Stomach smooth muscle (tissue), 2 donors: ENCODE measurements around the gene PEX26.
A peak's percentile ranks its signal among the peaks of the same experiment; 100 is the strongest.
"Not testable (repeated sequence)": the region's sequence is repeated elsewhere in the genome, so short reads cannot be mapped to it uniquely, and the experiment has no call there.

ENCODE experiments used
- H3K27ac ChIP-seq: one replicate; pipeline ENCODE4 v1.7.0; 2013; ENCODE audit warnings: mild to moderate bottlenecking, low read length, inconsistent platforms
- H3K27me3 ChIP-seq, 2 donors: one replicate each; pipeline ENCODE4 v1.7.0; 2013; ENCODE audit warnings: low read length in 2 of 2; ENCODE audit not compliant: insufficient read depth in 2 of 2, control insufficient read depth in 1 of 2
- H3K36me3 ChIP-seq, 2 donors: one replicate each; pipeline ENCODE4 v1.7.0; 2013; ENCODE audit warnings: low read length in 2 of 2; ENCODE audit not compliant: control insufficient read depth in 2 of 2, insufficient read depth in 2 of 2
- H3K4me1 ChIP-seq: one replicate; pipeline ENCODE4 v1.7.0; 2013; ENCODE audit warnings: low read length; ENCODE audit not compliant: control insufficient read depth, insufficient read depth
- H3K4me3 ChIP-seq, 2 donors: one replicate each; pipeline ENCODE4 v1.7.0; 2013; ENCODE audit warnings: low read length in 2 of 2
- H3K9ac ChIP-seq, 2 donors: one replicate each; pipeline ENCODE4 v1.7.0; 2013; ENCODE audit warnings: low read length in 2 of 2, mild to moderate bottlenecking in 1 of 2
- H3K9me3 ChIP-seq, 2 donors: one replicate each; pipeline ENCODE4 v1.7.0; 2013; ENCODE audit warnings: low read length in 2 of 2; ENCODE audit not compliant: control insufficient read depth in 2 of 2
- donor health status: healthy.
- donor health status: Pancreatic carcinoma.

The PEX26 gene

GRCh38 chr22:18071968-18072310 lies 5.9 kb upstream of the PEX26 start:
- Histone ChIP-seq H3K27me3 (no peaks in the 10 kb centered on the region), H3K4me1 (peaks cover 36% of the 10 kb centered on the region), H3K27ac (no peak overlapping the region), H3K4me3 (no peak overlapping the region), H3K9ac (no peak overlapping the region), H3K36me3 (no peaks in the 10 kb centered on the region), H3K9me3 (no peaks in the 10 kb centered on the region)

GRCh38 chr22:18073467-18073866 lies 4.3 kb upstream of the PEX26 start:
- peaks cover 30% of the 10 kb centered on the region for H3K4me1 ChIP-seq
- no peak overlapping the region for H3K27ac ChIP-seq
- no peak overlapping the region for H3K4me3 ChIP-seq
- no peaks in the 10 kb centered on the region for H3K36me3 ChIP-seq
- peak overlapping the region in 1 of 2 donors; percentile 29 for H3K9ac ChIP-seq
- no peaks in the 10 kb centered on the region for H3K27me3 ChIP-seq
- H3K9me3 ChIP-seq = no peaks in the 10 kb centered on the region

- H3K9me3 ChIP-seq, H3K9ac ChIP-seq, H3K27me3 ChIP-seq, H3K4me3 ChIP-seq, H3K27ac ChIP-seq, H3K36me3 ChIP-seq: not testable (repeated sequence)
- H3K4me1 ChIP-seq = peaks cover 32% of the 10 kb centered on the region
Measured at GRCh38 chr22:18073927-18074326, 3.9 kb upstream of the PEX26 start.

- Histone ChIP-seq H3K9ac (peak overlapping the region; percentile 33 to 47), H3K4me1 (peaks cover 37% of the 10 kb centered on the region), H3K27me3 (no peaks in the 10 kb centered on the region), H3K9me3 (no peaks in the 10 kb centered on the region), H3K36me3 (peaks cover 2 to 4% of the 10 kb centered on the region in 2 donors), H3K27ac (peak overlapping the region; percentile 37), H3K4me3 (no peak overlapping the region)
Measured at GRCh38 chr22:18075101-18075719, 2.6 kb upstream of the PEX26 start.

GRCh38 chr22:18075720-18076497 lies 1.9 kb upstream of the PEX26 start:
- Histone ChIP-seq H3K27me3 (no peaks in the 10 kb centered on the region), H3K27ac (peak overlapping the region; percentile 71), H3K4me3 (peak overlapping the region in 1 of 2 donors; percentile 22), H3K9me3 (no peaks in the 10 kb centered on the region), H3K36me3 (peaks cover 6 to 8% of the 10 kb centered on the region in 2 donors), H3K9ac (peak overlapping the region; percentile 33 to 68), H3K4me1 (peaks cover 37% of the 10 kb centered on the region)

GRCh38 chr22:18077087-18077638 lies 627 bp upstream of the PEX26 start:
- Histone ChIP-seq H3K9me3 (no peaks in the 10 kb centered on the region), H3K4me3 (peak overlapping the region; percentile 91 to 100), H3K36me3 (peaks cover 8 to 10% of the 10 kb centered on the region in 2 donors), H3K27ac (peak overlapping the region; percentile 81), H3K9ac (peak overlapping the region; percentile 93), H3K27me3 (no peaks in the 10 kb centered on the region), H3K4me1 (peaks cover 37% of the 10 kb centered on the region)

- Histone ChIP-seq H3K27ac (peak overlapping the region; percentile 81), H3K4me1 (peaks cover 37% of the 10 kb centered on the region), H3K27me3 (no peaks in the 10 kb centered on the region)
Measured at GRCh38 chr22:18078329-18079041, 695 bp downstream of the PEX26 start.

GRCh38 chr22:18079706-18080233 lies 2.0 kb downstream of the PEX26 start:
- Histone ChIP-seq H3K4me1 (peaks cover 37% of the 10 kb centered on the region), H3K27ac (no peak overlapping the region), H3K4me3 (no peak overlapping the region), H3K36me3 (peaks cover 19 to 21% of the 10 kb centered on the region in 2 donors), H3K27me3 (no peaks in the 10 kb centered on the region), H3K9ac (no peak overlapping the region), H3K9me3 (no peaks in the 10 kb centered on the region)

More at GRCh38 chr22:18078329-18079041, 695 bp downstream of the PEX26 start:
- Histone ChIP-seq H3K4me3 (peak overlapping the region; percentile 91 to 100), H3K36me3 (peaks cover 14 to 17% of the 10 kb centered on the region in 2 donors), H3K9ac (peak overlapping the region; percentile 94 to 95), H3K9me3 (no peaks in the 10 kb centered on the region)

GRCh38 chr22:18081416-18081815 lies 3.6 kb downstream of the PEX26 start:
- Histone ChIP-seq H3K36me3 (peaks cover 24 to 27% of the 10 kb centered on the region in 2 donors), H3K4me1 (peaks cover 29% of the 10 kb centered on the region), H3K9ac (no peak overlapping the region), H3K27me3 (no peaks in the 10 kb centered on the region), H3K27ac (no peak overlapping the region), H3K9me3 (no peaks in the 10 kb centered on the region), H3K4me3 (no peak overlapping the region)

- Histone ChIP-seq H3K4me3 (no peak overlapping the region), H3K9ac (no peak overlapping the region), H3K27me3 (no peaks in the 10 kb centered on the region), H3K9me3 (no peaks in the 10 kb centered on the region), H3K4me1 (peaks cover 20% of the 10 kb centered on the region), H3K36me3 (peaks cover 27 to 30% of the 10 kb centered on the region in 2 donors), H3K27ac (no peak overlapping the region)
Measured at GRCh38 chr22:18082467-18082866, 4.7 kb downstream of the PEX26 start.
